Rectal smooth muscle tissue (tissue), 1 donor: ENCODE results near the gene NDUFV1.
A peak's percentile ranks its signal among the peaks of the same experiment; 100 is the strongest.
"Not testable (repeated sequence)": the region's sequence is repeated elsewhere in the genome, so short reads cannot be mapped to it uniquely, and the experiment has no call there.

Experiments
- H3K27ac ChIP-seq: one replicate; pipeline ENCODE4 v1.7.0; 2013; ENCODE audit warnings: low read depth, low read length, inconsistent platforms
- H3K27me3 ChIP-seq: one replicate; pipeline ENCODE4 v1.7.0; 2013; ENCODE audit warnings: low read length; ENCODE audit not compliant: control insufficient read depth, insufficient read depth
- H3K36me3 ChIP-seq: one replicate; pipeline ENCODE4 v1.7.0; 2013; ENCODE audit warnings: low read length; ENCODE audit not compliant: control insufficient read depth, insufficient read depth
- H3K4me1 ChIP-seq: one replicate; pipeline ENCODE4 v1.7.0; 2013; ENCODE audit warnings: low read length; ENCODE audit not compliant: control insufficient read depth, insufficient read depth
- H3K4me3 ChIP-seq: one replicate; pipeline ENCODE4 v1.7.0; 2013; ENCODE audit warnings: low read length
- H3K9ac ChIP-seq: one replicate; pipeline ENCODE4 v1.7.0; 2013; ENCODE audit warnings: low read length

Gene NDUFV1

GRCh38 chr11:67577951-67578350, 28.8 kb upstream of the NDUFV1 start:
- Histone ChIP-seq H3K9ac (no peak overlapping the region), H3K4me1 (no peaks in the 10 kb centered on the region), H3K27me3 (peaks cover 5% of the 10 kb centered on the region), H3K4me3 (no peak overlapping the region), H3K36me3 (no peaks in the 10 kb centered on the region), H3K27ac (no peak overlapping the region)

- Histone ChIP-seq H3K4me3 (no peak overlapping the region), H3K9ac (no peak overlapping the region), H3K27ac (no peak overlapping the region), H3K36me3 (peaks cover 3% of the 10 kb centered on the region), H3K4me1 (no peaks in the 10 kb centered on the region), H3K27me3 (peaks cover 5% of the 10 kb centered on the region)
These were observed 25.3 kb upstream of the NDUFV1 start for GRCh38 chr11:67581469-67581868.

- H3K27ac ChIP-seq, result no peak overlapping the region
- peaks cover 3% of the 10 kb centered on the region for H3K36me3 ChIP-seq
- no peaks in the 10 kb centered on the region for H3K4me1 ChIP-seq
These were observed 24.7 kb upstream of the NDUFV1 start for GRCh38 chr11:67582011-67582410.

GRCh38 chr11:67583247-67584204, 23.2 kb upstream of the NDUFV1 start, which contains the start of gene GSTP1:
TSS of gene GSTP1 (plus strand) at chr11:67583812. CDS start at chr11:67583844, 32 bp downstream.
- Histone ChIP-seq H3K9ac (peak within 1 kb of the TSS; percentile 90), H3K4me1 (no peaks in the 10 kb centered on the region), H3K4me3 (peak within 1 kb of the TSS; percentile 71)

More at GRCh38 chr11:67582011-67582410, 24.7 kb upstream of the NDUFV1 start:
- no peak overlapping the region for H3K9ac ChIP-seq
- no peak overlapping the region for H3K4me3 ChIP-seq
- peaks cover 5% of the 10 kb centered on the region for H3K27me3 ChIP-seq

GRCh38 chr11:67584205-67584880, 22.4 kb upstream of the NDUFV1 start:
- Histone ChIP-seq H3K4me1 (no peaks in the 10 kb centered on the region), H3K27ac (peak overlapping the region; percentile 97), H3K4me3 (peak overlapping the region; percentile 71), H3K27me3 (peaks cover 3% of the 10 kb centered on the region), H3K36me3 (peaks cover 3% of the 10 kb centered on the region), H3K9ac (peak overlapping the region; percentile 90)

More at GRCh38 chr11:67583247-67584204, 23.2 kb upstream of the NDUFV1 start, which contains the start of gene GSTP1:
- H3K27ac ChIP-seq, result peak within 1 kb of the TSS; percentile 97
- H3K27me3 ChIP-seq, result peaks cover 3% of the 10 kb centered on the region
- H3K36me3 ChIP-seq, result peaks cover 3% of the 10 kb centered on the region

- Histone ChIP-seq H3K9ac (no peak overlapping the region), H3K27ac (peak overlapping the region; percentile 97), H3K4me1 (no peaks in the 10 kb centered on the region), H3K27me3 (no peaks in the 10 kb centered on the region), H3K36me3 (peaks cover 3% of the 10 kb centered on the region), H3K4me3 (peak overlapping the region; percentile 71)
These were observed 21.6 kb upstream of the NDUFV1 start for GRCh38 chr11:67584881-67585873.

- Histone ChIP-seq H3K9ac (no peak overlapping the region), H3K4me3 (no peak overlapping the region), H3K27me3 (no peaks in the 10 kb centered on the region), H3K27ac (no peak overlapping the region), H3K4me1 (no peaks in the 10 kb centered on the region), H3K36me3 (peaks cover 3% of the 10 kb centered on the region)
These were observed 20.8 kb upstream of the NDUFV1 start for GRCh38 chr11:67585911-67586310.

- Histone ChIP-seq H3K27me3 (no peaks in the 10 kb centered on the region), H3K36me3 (peaks cover 3% of the 10 kb centered on the region), H3K4me3 (no peak overlapping the region), H3K4me1 (no peaks in the 10 kb centered on the region), H3K27ac (no peak overlapping the region), H3K9ac (no peak overlapping the region)
These were observed 20.0 kb upstream of the NDUFV1 start for GRCh38 chr11:67586568-67587250.

- Histone ChIP-seq H3K36me3 (peaks cover 3% of the 10 kb centered on the region), H3K9ac (no peak overlapping the region), H3K4me1 (no peaks in the 10 kb centered on the region), H3K4me3 (no peak overlapping the region), H3K27me3 (no peaks in the 10 kb centered on the region), H3K27ac (no peak overlapping the region)
These were observed 18.6 kb upstream of the NDUFV1 start for GRCh38 chr11:67588136-67588503.

GRCh38 chr11:67588899-67589415, 17.8 kb upstream of the NDUFV1 start:
- H3K4me1 ChIP-seq, H3K9ac ChIP-seq, H3K4me3 ChIP-seq, H3K27ac ChIP-seq, H3K27me3 ChIP-seq, H3K36me3 ChIP-seq: not testable (repeated sequence)

- no peak overlapping the region for H3K27ac ChIP-seq
- no peaks in the 10 kb centered on the region for H3K36me3 ChIP-seq
- no peaks in the 10 kb centered on the region for H3K4me1 ChIP-seq
- H3K9ac ChIP-seq, result no peak overlapping the region
- no peaks in the 10 kb centered on the region for H3K27me3 ChIP-seq
- H3K4me3 ChIP-seq, result no peak overlapping the region
These were observed 13.7 kb upstream of the NDUFV1 start for GRCh38 chr11:67592880-67593564.
